ENCODE results near the gene ABCC1. TPM values are rescaled to one million over a fixed set of nuclear protein-coding genes. Genes with fewer than 3 reads are reported as not detected.

ABCC1 gene
- total RNA-seq, 1 donor: 46.2 TPM

GRCh38 chr16:16017812-16018211 is 68.4 kb downstream of the ABCC1 start:
- DNase-seq (ENCODE audit: low read depth): no peak
- no peak overlapping the region for H3K4me3 ChIP-seq (ENCODE audit: low read depth, low read length)
- TF ChIP-seq CTCF (IDR thresholded peaks at IDR 0.05; ENCODE audit: insufficient read depth, low read length): no peak

GRCh38 chr16:16018705-16019104 is 69.3 kb downstream of the ABCC1 start:
- no peak for TF ChIP-seq CTCF (IDR thresholded peaks at IDR 0.05; ENCODE audit: insufficient read depth, low read length)
- DNase-seq (ENCODE audit: low read depth): no peak

GRCh38 chr16:16019488-16019887 is 70.1 kb downstream of the ABCC1 start:
- peak; percentile 67 for DNase-seq (ENCODE audit: low read depth)
- H3K4me3 ChIP-seq (ENCODE audit: low read depth, low read length): no peak overlapping the region
- no peak for TF ChIP-seq CTCF (IDR thresholded peaks at IDR 0.05; ENCODE audit: insufficient read depth, low read length)

More at GRCh38 chr16:16018705-16019104, 69.3 kb downstream of the ABCC1 start:
- H3K4me3 ChIP-seq (ENCODE audit: low read depth, low read length): no peak overlapping the region

- TF ChIP-seq CTCF (IDR thresholded peaks at IDR 0.05; ENCODE audit: insufficient read depth, low read length): no peak
- no peak for DNase-seq (ENCODE audit: low read depth)
- H3K4me3 ChIP-seq (ENCODE audit: low read depth, low read length): no peak overlapping the region
These were observed 70.9 kb downstream of the ABCC1 start for GRCh38 chr16:16020291-16020690.

- H3K4me3 ChIP-seq (ENCODE audit: low read depth, low read length): no peak overlapping the region
- DNase-seq (ENCODE audit: low read depth): no peak
- no peak for TF ChIP-seq CTCF (IDR thresholded peaks at IDR 0.05; ENCODE audit: insufficient read depth, low read length)
These were observed 71.6 kb downstream of the ABCC1 start for GRCh38 chr16:16021020-16021419.

GRCh38 chr16:16021646-16021987 is 72.2 kb downstream of the ABCC1 start:
- DNase-seq (ENCODE audit: low read depth): no peak
- no peak overlapping the region for H3K4me3 ChIP-seq (ENCODE audit: low read depth, low read length)
- no peak for TF ChIP-seq CTCF (IDR thresholded peaks at IDR 0.05; ENCODE audit: insufficient read depth, low read length)

GRCh38 chr16:16021988-16022682 is 72.7 kb downstream of the ABCC1 start:
- no peak overlapping the region for H3K4me3 ChIP-seq (ENCODE audit: low read depth, low read length)
- peak; percentile 97 for DNase-seq (ENCODE audit: low read depth)
- TF ChIP-seq CTCF (IDR thresholded peaks at IDR 0.05; ENCODE audit: insufficient read depth, low read length): no peak
